Hepatic stellate cell (primary cell): ENCODE data around the gene CLCN3.
"Not testable (repeated sequence)": the region's sequence is repeated elsewhere in the genome, so short reads cannot be mapped to it uniquely, and the experiment has no call there.

Experiments
- DNase-seq: peaks from one replicate; pipeline ENCODE4 v3.0.0; 2011; ENCODE audit warnings: low spot score

CLCN3 gene

DNA sequence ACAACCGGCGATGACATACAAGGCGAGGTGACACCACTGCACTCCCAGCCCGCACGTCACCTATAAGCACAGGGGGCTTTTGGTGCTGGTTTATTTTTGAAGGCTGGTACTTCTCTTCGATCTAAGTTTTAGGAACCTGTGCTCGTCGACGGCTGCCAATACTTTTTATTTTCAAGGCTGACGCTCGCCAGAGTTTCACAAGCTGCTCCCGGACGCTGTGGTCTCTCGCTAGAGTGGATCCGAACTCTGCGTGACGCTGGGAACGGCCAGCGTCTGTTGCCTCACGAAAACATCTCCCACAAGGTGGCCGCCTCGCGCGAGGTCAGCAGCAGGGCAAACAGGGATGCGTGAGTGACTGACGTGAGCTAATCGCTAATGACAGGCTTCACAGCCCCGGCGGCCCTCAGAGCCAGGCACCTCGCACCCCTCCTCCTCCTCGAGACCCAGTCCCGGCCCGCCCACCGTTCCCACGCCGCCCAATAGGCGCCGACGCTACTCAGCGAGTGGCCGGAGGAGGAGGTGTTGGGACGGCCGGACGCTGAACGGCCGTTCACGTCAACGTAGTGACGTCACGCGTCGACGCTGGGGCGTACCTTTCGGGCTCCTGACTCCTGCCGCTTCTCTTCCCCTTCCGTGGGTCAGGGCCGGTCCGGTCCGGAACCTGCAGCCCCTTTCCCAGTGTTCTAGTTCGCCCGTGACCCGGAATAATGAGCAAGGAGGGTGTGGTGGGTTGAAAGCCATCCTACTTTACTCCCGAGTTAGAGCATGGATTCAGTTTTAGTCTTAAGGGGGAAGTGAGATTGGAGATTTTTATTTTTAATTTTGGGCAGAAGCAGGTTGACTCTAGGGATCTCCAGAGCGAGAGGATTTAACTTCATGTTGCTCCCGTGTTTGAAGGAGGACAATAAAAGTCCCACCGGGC, at the start of gene CLCN3:
Gene CLCN3, plus strand, starts transcription at position 621 of the 922 bp plus-strand sequence. CDS start 15,351 bp downstream, outside the sequence.
- DNase-seq, result peak; percentile 92

- DNase-seq, result not testable (repeated sequence)
Measured at GRCh38 chr4:169571012-169571411, 49.4 kb upstream of the CLCN3 start.

- DNase-seq, result no peak
Measured at GRCh38 chr4:169571435-169571834, 48.9 kb upstream of the CLCN3 start.

DNA sequence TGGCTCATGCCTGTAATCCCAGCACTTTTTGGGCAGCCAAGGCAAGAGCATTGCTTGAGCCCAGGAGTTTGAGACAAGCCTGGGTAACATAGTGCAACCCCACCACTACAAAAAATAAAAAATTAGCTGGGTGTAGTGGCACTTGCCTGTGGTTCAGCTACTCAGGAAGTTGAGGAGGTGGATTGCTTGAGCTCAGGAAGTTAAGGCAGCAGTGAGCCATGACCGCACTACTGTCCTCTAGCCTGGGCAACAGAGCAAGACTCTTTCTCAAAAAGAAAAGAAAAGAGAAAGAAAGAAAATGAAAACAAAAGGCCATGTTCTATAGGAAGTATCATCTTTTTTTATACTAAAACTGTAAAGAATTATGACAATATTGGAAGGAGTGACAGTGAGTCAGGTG, 46.5 kb upstream of the CLCN3 start:
- DNase-seq, result no peak

DNA sequence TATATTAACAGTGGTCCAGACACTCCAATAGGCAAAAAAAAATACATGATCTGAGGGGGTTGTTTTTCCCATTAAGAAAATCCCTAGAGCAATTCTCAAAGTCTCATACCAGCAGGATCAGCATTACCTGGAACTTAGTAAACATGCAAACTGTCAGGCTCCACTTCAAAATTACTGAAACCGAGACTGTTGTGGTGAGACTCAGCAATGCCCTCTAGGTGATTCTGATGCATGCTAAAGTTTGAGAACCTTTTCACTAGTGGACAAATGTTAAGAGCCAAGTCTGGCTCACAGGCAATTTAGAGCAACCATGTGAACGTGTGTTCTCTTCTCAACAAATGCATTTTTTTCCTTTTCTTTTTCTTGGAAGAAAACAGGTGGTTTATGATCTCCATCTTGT, 38.2 kb upstream of the CLCN3 start:
- DNase-seq, result no peak

DNA sequence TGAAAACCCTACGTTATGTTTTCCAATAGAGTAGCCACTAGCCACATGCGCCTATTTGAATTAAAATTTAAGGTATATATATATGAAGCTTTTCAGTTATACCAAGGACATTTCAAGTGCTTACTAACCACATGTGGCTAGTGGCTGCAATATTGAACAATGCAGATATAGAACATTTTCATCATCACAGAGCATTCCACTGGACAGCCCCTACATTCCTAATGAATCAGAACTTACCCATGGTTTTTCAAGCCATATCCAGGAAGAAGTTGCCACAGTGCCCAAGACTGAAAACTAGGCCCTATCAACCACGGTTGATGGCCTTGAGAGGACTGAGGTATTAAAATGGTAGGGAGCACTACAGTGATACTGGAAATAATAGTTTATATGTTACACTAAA, 37.7 kb upstream of the CLCN3 start:
- DNase-seq, result no peak

DNA sequence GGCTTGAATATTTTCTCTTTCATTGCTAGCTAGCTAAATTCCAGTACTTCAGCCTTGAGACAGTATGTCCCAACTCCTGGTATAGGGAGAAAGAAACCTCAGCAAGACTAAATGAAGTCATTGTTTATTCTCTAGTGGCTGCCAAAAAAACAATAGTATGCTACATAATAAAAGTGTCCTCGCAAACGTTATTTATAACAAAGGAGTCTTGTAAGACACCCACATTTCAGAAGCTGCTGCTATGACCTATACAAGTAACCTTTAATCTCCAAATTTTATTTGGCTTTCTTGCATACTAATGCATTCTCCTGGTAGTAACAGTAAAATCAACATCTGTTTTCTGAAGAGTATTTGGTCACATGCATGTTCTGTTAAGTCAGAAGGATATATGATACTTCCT, 36.8 kb upstream of the CLCN3 start:
- no peak for DNase-seq

GRCh38 chr4:169593050-169593560, 27.3 kb upstream of the CLCN3 start:
- no peak for DNase-seq

DNA sequence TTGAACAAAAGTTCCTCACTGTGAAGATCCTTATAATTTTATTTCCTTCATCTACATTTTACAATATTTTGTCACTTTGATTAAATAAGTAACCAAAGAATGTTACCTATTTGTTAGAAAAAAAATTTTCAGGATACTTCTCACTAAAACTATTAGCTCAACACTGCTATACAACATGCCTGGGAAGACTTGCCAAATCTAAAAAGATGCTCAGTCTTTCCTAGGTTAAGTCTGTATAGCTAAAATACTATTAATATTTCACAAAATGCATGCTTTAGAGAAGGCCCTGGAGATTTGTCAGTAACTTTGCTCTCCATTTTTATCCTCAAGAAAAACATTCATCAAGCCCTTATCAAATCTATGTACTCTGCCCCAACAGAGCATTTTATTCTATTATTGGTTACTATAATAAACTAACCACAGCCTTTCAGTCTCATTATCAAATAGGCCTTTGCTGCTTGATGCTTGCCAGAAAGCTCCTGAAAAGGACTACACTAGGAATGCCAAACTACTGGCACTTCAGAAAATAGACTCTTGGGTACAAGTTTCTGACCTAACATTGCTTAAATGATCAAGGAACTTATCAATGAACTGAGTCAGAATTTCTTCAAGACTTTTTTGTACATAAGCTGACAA, 25.7 kb upstream of the CLCN3 start:
- DNase-seq, result no peak

- DNase-seq, result no peak
Measured at GRCh38 chr4:169601016-169601771, 19.2 kb upstream of the CLCN3 start.

GRCh38 chr4:169603312-169603711, 17.1 kb upstream of the CLCN3 start:
- DNase-seq, result no peak

GRCh38 chr4:169604131-169604900, 16.1 kb upstream of the CLCN3 start:
- peak; percentile 77 for DNase-seq

DNA sequence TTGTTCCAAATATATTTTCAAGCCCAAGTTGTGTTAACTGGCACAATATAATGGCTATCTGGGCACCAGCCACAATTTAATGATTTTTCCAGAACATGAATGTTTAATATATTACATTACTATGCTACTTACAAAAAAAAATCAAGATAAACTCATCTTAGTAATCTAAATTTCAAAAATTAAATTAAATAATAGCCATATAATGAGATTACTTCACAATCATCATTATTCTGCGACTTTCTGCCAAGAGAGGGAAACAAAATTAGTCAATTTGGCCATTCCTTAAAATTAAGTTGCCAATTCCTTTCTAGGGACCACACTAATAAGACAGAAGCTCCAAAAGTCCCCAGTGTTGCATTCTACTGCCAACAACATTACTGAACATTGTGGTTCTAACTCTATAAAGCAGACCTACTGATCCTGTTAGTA, 15.5 kb upstream of the CLCN3 start:
- DNase-seq, result no peak

DNA sequence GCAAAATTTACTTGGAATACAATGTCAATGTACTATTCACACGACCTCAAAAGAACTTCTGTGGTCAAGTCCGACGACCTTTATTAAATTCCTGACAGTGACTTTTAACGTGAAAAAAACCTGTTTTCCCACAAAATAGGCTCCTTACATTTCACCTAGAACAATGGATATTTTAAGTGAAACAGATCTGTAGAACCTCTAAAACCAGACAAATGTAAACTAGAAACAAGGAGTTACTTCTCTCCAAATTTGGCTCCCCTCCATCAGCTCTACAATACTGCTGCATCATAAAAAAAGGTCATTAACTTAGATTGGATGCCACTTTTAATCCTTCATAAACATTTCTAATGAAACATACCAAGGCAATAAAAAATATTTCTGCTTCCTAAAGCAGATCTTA, 9.2 kb upstream of the CLCN3 start:
- DNase-seq, result no peak

- DNase-seq, result peak; percentile 85
Measured at GRCh38 chr4:169611991-169612870, 8.1 kb upstream of the CLCN3 start, which contains the start of gene NEK1. Gene NEK1, minus strand, starts transcription at chr4:169612583. Its CDS starts 9,953 bp downstream, at chr4:169602630.

GRCh38 chr4:169612871-169613859, 7.2 kb upstream of the CLCN3 start:
- peak; percentile 52 for DNase-seq

DNA sequence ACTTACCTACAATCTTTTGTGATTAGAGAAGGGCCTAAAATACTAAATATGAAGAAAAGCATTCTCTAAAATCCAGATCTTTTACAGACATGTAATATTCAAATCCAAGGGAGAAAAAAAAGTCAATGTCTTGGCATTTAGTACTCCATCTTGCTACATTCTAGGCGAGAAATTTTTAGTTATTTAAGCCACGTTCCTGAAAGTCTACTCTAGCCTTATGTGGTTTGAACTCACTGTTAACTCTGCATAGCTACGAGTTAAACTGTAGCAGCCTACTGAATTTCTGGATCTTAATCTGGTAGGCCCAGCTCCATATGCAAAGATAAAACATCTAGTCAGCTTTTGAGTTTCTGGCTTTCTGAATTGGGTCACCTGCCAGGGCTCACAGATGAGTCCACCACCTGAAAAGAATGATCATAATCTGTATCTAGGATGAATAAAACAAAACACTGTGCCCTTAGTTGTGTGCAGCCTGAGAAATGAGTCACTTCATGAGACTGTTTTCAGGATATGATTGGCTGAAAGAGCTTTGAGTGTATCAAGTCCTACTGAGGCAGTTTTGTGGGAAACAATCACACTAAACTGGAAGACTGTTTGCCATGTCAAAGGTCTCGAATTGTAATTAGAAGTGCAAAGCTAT, 4.8 kb upstream of the CLCN3 start:
- DNase-seq, result no peak

DNA sequence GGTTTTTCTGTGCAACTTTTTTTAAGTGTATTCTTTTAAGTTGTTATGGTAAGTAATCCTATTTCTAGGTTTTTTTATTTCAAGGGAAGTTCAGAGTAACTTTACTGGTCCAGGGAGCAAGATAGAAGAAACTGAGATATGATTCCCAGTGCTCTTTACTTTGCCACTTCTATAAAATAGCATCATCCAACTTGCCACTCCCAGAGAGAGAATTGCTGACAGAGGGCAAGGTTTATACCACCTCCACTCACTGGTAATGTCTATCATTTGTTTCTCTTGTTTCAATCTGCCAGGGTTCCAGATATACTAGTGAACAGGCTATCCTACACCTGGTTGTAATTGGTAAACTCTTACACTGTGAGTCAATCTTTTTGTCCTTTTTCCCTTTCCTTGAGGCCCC, 3.5 kb upstream of the CLCN3 start:
- DNase-seq, result no peak

GRCh38 chr4:169617306-169617705, 3.1 kb upstream of the CLCN3 start:
- no peak for DNase-seq
